Hepatocyte (in vitro differentiated cells): ENCODE measurements around the gene SLC6A20. TPM values are rescaled to one million over a fixed set of nuclear protein-coding genes. Genes with fewer than 3 reads are reported as not detected.

Experiments
- DNase-seq: peaks from one replicate; pipeline ENCODE4 v3.0.0-alpha.2; 2016; ENCODE audit warnings: low spot score
- H2AFZ ChIP-seq: fragments of 200-600 bp; sonication (generic); 2 replicates; pipeline ENCODE4 v1.6.0; 2016; ENCODE audit warnings: antibody characterized with exemption, mild to moderate bottlenecking
- H3K27ac ChIP-seq: fragments of 200-600 bp; sonication (generic); 2 replicates; pipeline ENCODE4 v1.5.1; 2016; ENCODE audit warnings: mild to moderate bottlenecking
- H3K27me3 ChIP-seq: fragments of 200-600 bp; sonication (generic); 2 replicates; pipeline ENCODE4 v1.6.1; 2016
- H3K36me3 ChIP-seq: fragments of 200-600 bp; sonication (generic); replicated peaks from 2 replicates; pipeline ENCODE4 v1.5.1; 2016; ENCODE audit warnings: low read depth; ENCODE audit not compliant: insufficient read depth
- H3K4me1 ChIP-seq: fragments of 200-600 bp; sonication (generic); 2 replicates; pipeline ENCODE4 v1.5.1; 2016; ENCODE audit warnings: mild to moderate bottlenecking, moderate library complexity; ENCODE audit not compliant: insufficient read depth
- H3K4me2 ChIP-seq: fragments of 200-600 bp; sonication (generic); 2 replicates; pipeline ENCODE4 v1.6.0; 2016
- H3K4me3 ChIP-seq: fragments of 200-600 bp; sonication (generic); 2 replicates; pipeline ENCODE4 v1.5.1; 2016; ENCODE audit warnings: mild to moderate bottlenecking
- H3K79me2 ChIP-seq: fragments of 200-600 bp; sonication (generic); 2 replicates; pipeline ENCODE4 v1.6.0; 2017; ENCODE audit warnings: mild to moderate bottlenecking
- H3K9me2 ChIP-seq: fragments of 200-600 bp; sonication (generic); replicated peaks from 2 replicates; pipeline ENCODE4 v1.6.0; 2017; ENCODE audit warnings: mild to moderate bottlenecking; ENCODE audit not compliant: insufficient read depth
- H3K9me3 ChIP-seq: fragments of 200-600 bp; sonication (generic); 2 replicates; pipeline ENCODE4 v1.5.1; 2016; ENCODE audit warnings: low read depth, mild to moderate bottlenecking
- H4K20me1 ChIP-seq: fragments of 200-600 bp; sonication (generic); 2 replicates; pipeline ENCODE4 v1.6.0; 2016; ENCODE audit warnings: mild to moderate bottlenecking; ENCODE audit not compliant: insufficient read depth, poor library complexity, severe bottlenecking
- EZH2 ChIP-seq: fragments of 200-600 bp; sonication (generic); IDR thresholded peaks from 2 replicates; pipeline ENCODE4 v1.6.1; 2016; ENCODE audit warnings: antibody characterized with exemption, mild to moderate bottlenecking, borderline replicate concordance
- EZH2phosphoT487 ChIP-seq: fragments of 200-600 bp; sonication (generic); IDR thresholded peaks from one replicate; pipeline ENCODE4 v1.6.1; 2018; ENCODE audit warnings: antibody characterized with exemption, mild to moderate bottlenecking, low read depth, moderate library complexity; ENCODE audit not compliant: unreplicated experiment, severe bottlenecking
- WGBS: methylation state at CpG from one replicate; pipeline ENCODE4 v1.1.6; 2016; ENCODE audit warnings: low lambda C conversion rate; ENCODE audit errors: missing lambda C conversion rate; 5-methylcytosine and 5-hydroxymethylcytosine counted together
- polyA plus RNA-seq: library from polyadenylated mRNA; unstranded; fragments of >200 nt; fragmentation: Nextera tagmentation; extraction: Ambion mirVana; gene quantifications from 2 replicates; pipeline ENCODE4 v1.2.1, GENCODE V29; 2016
- total RNA-seq: library from RNA; depleted of rRNA; stranded (reverse); fragments of >200 nt; gene quantifications from 2 replicates; pipeline ENCODE4 v1.2.3, GENCODE V29; 2014
- TF ChIP-seq, protein P1 (sequence below): fragments of 200-600 bp; sonication (generic); IDR thresholded peaks from 2 replicates; pipeline ENCODE4 v1.5.1; 2016; ENCODE audit warnings: antibody characterized with exemption, mild to moderate bottlenecking; ENCODE audit not compliant: poor library complexity

SLC6A20 gene
- total and polyA plus RNA-seq, 2 experiments from 2014 or later = 5.7 to 9.6 TPM

- H3K9me2 ChIP-seq = no peaks in the 10 kb centered on the region
- H3K4me2 ChIP-seq = no peak overlapping the region
- no peak overlapping the region for H2AFZ ChIP-seq
- H3K9me3 ChIP-seq = no peaks in the 10 kb centered on the region
- H3K79me2 ChIP-seq = no peaks in the 10 kb centered on the region
- TF ChIP-seq, protein P1, sequence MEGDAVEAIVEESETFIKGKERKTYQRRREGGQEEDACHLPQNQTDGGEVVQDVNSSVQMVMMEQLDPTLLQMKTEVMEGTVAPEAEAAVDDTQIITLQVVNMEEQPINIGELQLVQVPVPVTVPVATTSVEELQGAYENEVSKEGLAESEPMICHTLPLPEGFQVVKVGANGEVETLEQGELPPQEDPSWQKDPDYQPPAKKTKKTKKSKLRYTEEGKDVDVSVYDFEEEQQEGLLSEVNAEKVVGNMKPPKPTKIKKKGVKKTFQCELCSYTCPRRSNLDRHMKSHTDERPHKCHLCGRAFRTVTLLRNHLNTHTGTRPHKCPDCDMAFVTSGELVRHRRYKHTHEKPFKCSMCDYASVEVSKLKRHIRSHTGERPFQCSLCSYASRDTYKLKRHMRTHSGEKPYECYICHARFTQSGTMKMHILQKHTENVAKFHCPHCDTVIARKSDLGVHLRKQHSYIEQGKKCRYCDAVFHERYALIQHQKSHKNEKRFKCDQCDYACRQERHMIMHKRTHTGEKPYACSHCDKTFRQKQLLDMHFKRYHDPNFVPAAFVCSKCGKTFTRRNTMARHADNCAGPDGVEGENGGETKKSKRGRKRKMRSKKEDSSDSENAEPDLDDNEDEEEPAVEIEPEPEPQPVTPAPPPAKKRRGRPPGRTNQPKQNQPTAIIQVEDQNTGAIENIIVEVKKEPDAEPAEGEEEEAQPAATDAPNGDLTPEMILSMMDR = no peak
- no peak for TF ChIP-seq EZH2phosphoT487
- TF ChIP-seq EZH2 = no peak
- H3K27ac ChIP-seq = peak overlapping the region; percentile 10
- no peak overlapping the region for H3K4me3 ChIP-seq
- peaks cover 6% of the 10 kb centered on the region for H3K36me3 ChIP-seq
- H3K27me3 ChIP-seq = no peaks in the 10 kb centered on the region
- H3K4me1 ChIP-seq = no peaks in the 10 kb centered on the region
- no peak for DNase-seq
- H4K20me1 ChIP-seq = no peaks in the 10 kb centered on the region
Measured at GRCh38 chr3:45741247-45741646, 55.1 kb downstream of the SLC6A20 start.

- Histone ChIP-seq H3K4me1 (no peaks in the 10 kb centered on the region), H3K9me3 (no peaks in the 10 kb centered on the region), H2AFZ (no peak overlapping the region), H3K27me3 (no peaks in the 10 kb centered on the region), H3K9me2 (no peaks in the 10 kb centered on the region), H3K4me2 (no peak overlapping the region), H3K4me3 (no peak overlapping the region), H3K79me2 (no peaks in the 10 kb centered on the region), H3K36me3 (peaks cover 6% of the 10 kb centered on the region), H4K20me1 (no peaks in the 10 kb centered on the region), H3K27ac (no peak overlapping the region)
- 89% methylated on average over 2 of the region's 2 CpGs for WGBS
- TF ChIP-seq EZH2phosphoT487 (no peak), EZH2 (no peak)
- TF ChIP-seq, protein P1 = no peak
- DNase-seq = no peak
Measured at GRCh38 chr3:45739991-45740390, 56.3 kb downstream of the SLC6A20 start.

GRCh38 chr3:45737234-45737633 lies 59.1 kb downstream of the SLC6A20 start:
- Histone ChIP-seq H3K4me2 (no peak overlapping the region), H3K9me2 (no peaks in the 10 kb centered on the region), H3K79me2 (no peaks in the 10 kb centered on the region), H3K27me3 (no peaks in the 10 kb centered on the region), H4K20me1 (no peaks in the 10 kb centered on the region), H3K4me1 (no peaks in the 10 kb centered on the region), H3K9me3 (no peaks in the 10 kb centered on the region), H3K36me3 (peaks cover 6% of the 10 kb centered on the region), H2AFZ (no peak overlapping the region), H3K27ac (no peak overlapping the region), H3K4me3 (no peak overlapping the region)
- no peak for DNase-seq
- WGBS = 96% methylated on average over 2 of the region's 2 CpGs
- TF ChIP-seq EZH2 (no peak), EZH2phosphoT487 (no peak)
- TF ChIP-seq, protein P1 = no peak

DNA sequence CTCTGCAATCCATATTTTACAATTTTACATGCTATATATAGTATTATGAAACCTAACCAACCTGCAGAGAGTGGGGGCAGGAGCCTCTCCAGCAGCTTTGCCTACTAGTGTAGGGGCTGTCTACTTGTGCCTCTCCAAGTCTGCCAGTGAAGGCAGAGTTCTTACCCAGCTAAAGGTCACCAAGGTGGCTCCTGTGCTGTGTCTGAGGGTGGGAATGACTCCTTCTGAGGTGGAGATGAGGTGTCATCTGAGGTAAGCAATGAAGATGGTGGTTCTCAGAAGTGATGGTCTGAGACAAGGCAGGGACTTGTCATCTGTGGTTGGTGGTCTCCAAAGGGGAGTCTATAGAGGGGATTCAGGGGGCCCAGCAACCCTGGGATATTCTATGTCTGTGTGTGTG lies 59.6 kb downstream of the SLC6A20 start:
- Histone ChIP-seq H3K36me3 (peaks cover 6% of the 10 kb centered on the region), H3K9me3 (no peaks in the 10 kb centered on the region)
- no peak for TF ChIP-seq EZH2
- TF ChIP-seq, protein P1 = no peak
- TF ChIP-seq EZH2phosphoT487 = no peak

More for the DNA sequence above, 59.6 kb downstream of the SLC6A20 start:
- Histone ChIP-seq H4K20me1 (no peaks in the 10 kb centered on the region), H3K27me3 (no peaks in the 10 kb centered on the region), H3K4me1 (no peaks in the 10 kb centered on the region), H3K4me2 (no peak overlapping the region), H3K9me2 (no peaks in the 10 kb centered on the region), H2AFZ (no peak overlapping the region), H3K27ac (no peak overlapping the region), H3K79me2 (no peaks in the 10 kb centered on the region), H3K4me3 (no peak overlapping the region)
- no peak for DNase-seq
